Lower lobe of right lung (tissue), 2 donors: ENCODE measurements around the gene HOXB6. TPM values are rescaled to one million over a fixed set of nuclear protein-coding genes. Genes with fewer than 3 reads are reported as not detected.

Source experiments
- ATAC-seq, 2 donors: fragments of 200-7000 bp; cut with Tn5 transposase; one replicate each; pipeline ENCODE4 v1.9.1; 2020 to 2022; ENCODE audit warnings: mild to moderate bottlenecking in 2 of 2, moderate library complexity in 2 of 2
- DNase-seq: peaks from one replicate; pipeline ENCODE4 v3.0.0-alpha.2; 2020
- H3K27ac ChIP-seq: fragments of 200-600 bp; one replicate; pipeline ENCODE4 v1.8.0; 2022
- H3K27me3 ChIP-seq: fragments of 200-600 bp; one replicate; pipeline ENCODE4 v1.8.0; 2022; ENCODE audit warnings: low read depth
- H3K36me3 ChIP-seq: fragments of 200-600 bp; one replicate; pipeline ENCODE4 v1.8.0; 2022; ENCODE audit warnings: mild to moderate bottlenecking
- H3K4me1 ChIP-seq: fragments of 200-600 bp; one replicate; pipeline ENCODE4 v1.8.0; 2022
- H3K4me3 ChIP-seq: fragments of 200-600 bp; one replicate; pipeline ENCODE4 v1.8.0; 2022; ENCODE audit warnings: mild to moderate bottlenecking
- H3K9me3 ChIP-seq: fragments of 200-600 bp; one replicate; pipeline ENCODE4 v1.8.0; 2022
- intact Hi-C: fragments of 100-400 bp; cut with DNase I; formaldehyde crosslinking; loops from one replicate; pipeline ENCODE4 v1.11.0; 2022
- total RNA-seq: library from RNA; stranded (reverse); fragmentation: NEBNext Ultra II Directional; extraction: Animal tissue kit (Norgen Biotek cat#: 25700); gene quantifications from one replicate; pipeline ENCODE4 v1.2.1, GENCODE V29; 2021
- TF ChIP-seq, protein P1 (sequence below): fragments of 200-600 bp; IDR thresholded peaks from one replicate; pipeline ENCODE4 v1.8.0; 2022; ENCODE audit warnings: antibody characterized with exemption, mild to moderate bottlenecking
- donor health status: DM: no; HTN: yes; CAD: no; lungs with severe emphysema.

Gene HOXB6
- total RNA-seq, 1 donor from 2014 or later = 4.4 TPM

DNA sequence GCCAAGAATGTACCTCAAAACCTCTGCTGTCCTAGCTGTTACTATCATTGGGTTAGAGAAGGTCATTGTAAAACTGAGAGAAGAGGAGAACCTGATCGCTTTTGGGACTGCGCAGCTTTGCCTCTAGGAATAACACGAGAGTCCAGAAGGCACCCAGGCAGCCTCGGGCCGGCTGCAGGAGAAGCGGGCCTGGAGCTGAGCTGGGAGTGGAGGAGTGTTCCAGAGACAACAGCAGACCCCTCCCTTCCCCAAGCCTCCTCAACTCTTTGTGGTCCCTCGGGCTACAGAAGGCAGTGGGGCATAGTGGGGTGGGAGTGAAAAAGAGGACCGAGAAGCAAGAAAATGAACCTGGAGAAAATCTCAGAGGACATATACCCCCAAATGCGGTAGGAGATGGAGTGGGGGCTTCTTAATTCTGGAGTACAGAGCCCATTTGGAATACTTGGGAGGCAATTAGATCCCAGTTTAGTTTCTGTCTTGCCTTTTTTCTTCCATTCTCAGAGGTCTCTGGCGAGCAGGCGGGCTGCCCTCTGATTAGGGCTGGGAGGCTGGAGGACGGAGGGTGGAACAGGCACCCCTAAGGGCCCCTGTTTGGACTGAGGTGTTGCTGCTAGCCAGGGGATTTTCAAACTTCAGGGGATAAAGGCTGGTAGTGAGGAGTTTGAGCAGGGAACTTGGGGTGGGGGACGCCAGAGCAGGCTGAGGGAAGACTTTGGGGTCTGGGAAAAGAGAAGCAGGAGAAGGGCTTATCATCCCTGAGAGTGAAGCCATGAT is 46.5 kb downstream of the HOXB6 start:
- intact Hi-C loops = no loop called here
- ATAC-seq (no peak), DNase-seq (no peak)
- Histone ChIP-seq H3K27ac (peak overlapping the region; percentile 60), H3K9me3 (no peaks in the 10 kb centered on the region), H3K27me3 (peaks cover 34% of the 10 kb centered on the region), H3K4me3 (peak overlapping the region; percentile 36), H3K4me1 (peaks cover 23% of the 10 kb centered on the region), H3K36me3 (no peaks in the 10 kb centered on the region)
- TF ChIP-seq, protein P1, sequence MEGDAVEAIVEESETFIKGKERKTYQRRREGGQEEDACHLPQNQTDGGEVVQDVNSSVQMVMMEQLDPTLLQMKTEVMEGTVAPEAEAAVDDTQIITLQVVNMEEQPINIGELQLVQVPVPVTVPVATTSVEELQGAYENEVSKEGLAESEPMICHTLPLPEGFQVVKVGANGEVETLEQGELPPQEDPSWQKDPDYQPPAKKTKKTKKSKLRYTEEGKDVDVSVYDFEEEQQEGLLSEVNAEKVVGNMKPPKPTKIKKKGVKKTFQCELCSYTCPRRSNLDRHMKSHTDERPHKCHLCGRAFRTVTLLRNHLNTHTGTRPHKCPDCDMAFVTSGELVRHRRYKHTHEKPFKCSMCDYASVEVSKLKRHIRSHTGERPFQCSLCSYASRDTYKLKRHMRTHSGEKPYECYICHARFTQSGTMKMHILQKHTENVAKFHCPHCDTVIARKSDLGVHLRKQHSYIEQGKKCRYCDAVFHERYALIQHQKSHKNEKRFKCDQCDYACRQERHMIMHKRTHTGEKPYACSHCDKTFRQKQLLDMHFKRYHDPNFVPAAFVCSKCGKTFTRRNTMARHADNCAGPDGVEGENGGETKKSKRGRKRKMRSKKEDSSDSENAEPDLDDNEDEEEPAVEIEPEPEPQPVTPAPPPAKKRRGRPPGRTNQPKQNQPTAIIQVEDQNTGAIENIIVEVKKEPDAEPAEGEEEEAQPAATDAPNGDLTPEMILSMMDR = no peak

DNA sequence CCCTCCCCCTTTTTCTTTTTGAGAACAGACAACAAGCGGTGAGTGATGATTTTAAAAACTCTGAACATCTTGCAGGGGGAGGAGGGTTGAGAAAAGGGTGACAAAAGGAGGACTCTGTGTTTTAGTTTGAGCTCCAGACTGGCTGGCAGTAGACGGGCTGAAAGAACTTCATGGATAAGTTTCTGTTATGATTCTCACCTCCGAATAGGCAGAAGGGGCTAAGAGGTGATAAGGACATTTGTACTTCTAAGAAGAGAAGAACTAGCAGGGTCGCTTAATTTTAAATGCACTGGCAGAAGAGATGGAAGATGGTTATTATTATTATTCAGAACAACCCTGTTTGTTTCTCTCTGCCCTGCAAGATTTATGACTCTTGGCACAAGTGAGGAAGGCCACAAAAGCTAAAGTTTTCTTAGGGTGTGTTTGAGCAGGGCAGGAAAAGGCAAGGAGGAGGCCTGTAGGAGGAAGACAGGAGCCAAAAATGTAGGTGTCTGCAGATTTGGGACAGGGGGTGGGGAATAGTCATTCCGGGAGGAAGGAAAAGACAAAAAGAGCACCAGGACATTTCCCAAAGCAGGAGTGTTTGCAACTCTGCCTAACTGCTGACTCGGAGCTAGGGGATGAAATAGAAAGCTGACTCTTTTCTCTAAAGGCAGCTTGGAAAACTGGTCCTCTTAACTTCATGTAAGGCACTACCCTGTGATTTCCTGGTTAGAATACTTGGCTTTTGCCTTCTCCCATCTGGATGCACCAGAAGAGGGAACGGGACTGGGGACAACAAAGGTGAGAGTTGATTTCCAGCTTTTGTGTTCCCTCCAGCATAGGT is 48.0 kb downstream of the HOXB6 start:
- peak overlapping the region; percentile 60 for H3K27ac ChIP-seq
- peak overlapping the region; percentile 36 for H3K4me3 ChIP-seq
- TF ChIP-seq, protein P1 = no peak
- no peak for ATAC-seq
- DNase-seq = no peak
- intact Hi-C loops = no loop called here
- no peaks in the 10 kb centered on the region for H3K36me3 ChIP-seq
- H3K27me3 ChIP-seq = peaks cover 36% of the 10 kb centered on the region
- no peaks in the 10 kb centered on the region for H3K9me3 ChIP-seq
- H3K4me1 ChIP-seq = peaks cover 12% of the 10 kb centered on the region

DNA sequence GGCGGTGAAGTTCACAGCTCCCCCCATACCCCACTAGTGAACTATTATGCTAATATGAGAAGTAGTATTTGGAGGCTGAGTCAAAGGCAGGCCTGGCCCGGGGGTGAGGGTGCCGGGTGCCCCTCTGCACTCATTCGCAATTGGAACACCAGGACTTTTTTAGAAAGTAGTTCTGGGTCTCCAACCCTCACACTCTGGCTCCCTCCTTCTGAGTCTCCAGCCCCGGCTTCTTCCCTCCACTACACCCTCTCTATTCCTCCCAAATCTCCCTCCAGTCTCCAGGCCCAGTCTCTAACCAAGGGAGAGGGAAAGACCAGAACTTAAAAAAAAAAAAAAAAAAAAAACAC is 48.6 kb downstream of the HOXB6 start:
- intact Hi-C loops = no loop called here
- H3K4me1 ChIP-seq = peaks cover 6% of the 10 kb centered on the region
- peak overlapping the region; percentile 49 for H3K27ac ChIP-seq
- H3K27me3 ChIP-seq = peaks cover 42% of the 10 kb centered on the region
- peak overlapping the region; percentile 5 for H3K4me3 ChIP-seq
- no peaks in the 10 kb centered on the region for H3K9me3 ChIP-seq
- ATAC-seq (no peak), DNase-seq (no peak)
- TF ChIP-seq, protein P1 = no peak
- H3K36me3 ChIP-seq = no peaks in the 10 kb centered on the region

DNA sequence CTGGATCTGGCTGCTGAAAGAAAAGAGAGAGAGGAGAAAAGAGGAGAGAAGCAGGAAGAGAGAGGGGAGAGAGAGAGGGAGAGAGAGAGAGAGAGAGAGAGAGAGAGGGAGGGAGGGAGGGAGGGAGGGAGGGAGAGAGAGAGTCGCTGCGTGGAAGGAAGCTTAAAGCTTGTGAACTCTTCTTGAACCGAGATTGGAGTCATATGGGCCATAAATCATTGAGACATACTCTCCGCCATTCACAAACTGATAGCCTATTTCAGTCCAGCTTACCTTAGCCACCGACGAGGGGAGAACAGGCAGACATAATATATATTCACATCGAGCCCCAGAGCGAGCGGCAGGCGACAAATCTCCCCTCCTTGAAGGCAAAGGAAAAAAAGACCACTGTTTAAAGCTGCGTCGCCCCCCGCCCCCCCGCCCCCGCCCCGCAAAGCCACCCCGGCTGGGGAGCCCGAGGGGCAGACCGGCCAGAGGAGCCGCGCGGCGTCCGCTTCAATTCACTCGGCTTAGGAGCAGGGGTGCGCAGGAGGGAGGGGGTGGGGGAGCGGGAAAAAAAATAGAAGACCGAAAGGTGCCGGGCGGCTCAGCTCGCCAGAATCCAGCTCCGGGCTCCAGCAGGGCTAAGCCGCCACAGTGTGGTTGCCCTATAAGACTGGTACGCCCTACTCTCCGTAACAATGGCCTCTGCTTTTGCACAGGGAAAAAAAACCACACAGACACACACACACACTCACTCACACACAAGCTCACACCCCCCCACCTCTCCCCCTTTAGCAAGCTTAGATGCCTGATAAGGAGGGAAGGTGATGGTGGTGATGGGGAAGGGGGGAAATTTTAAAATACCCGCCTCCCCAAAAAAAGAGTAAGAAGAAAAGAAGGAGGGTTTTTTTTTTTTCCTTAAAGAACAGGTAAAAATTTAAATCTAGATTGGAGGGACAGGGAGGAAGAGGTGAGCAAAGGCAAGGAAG is 49.2 kb downstream of the HOXB6 start:
- DNase-seq (no peak), ATAC-seq (no peak)
- Histone ChIP-seq H3K36me3 (no peaks in the 10 kb centered on the region), H3K27ac (peak overlapping the region; percentile 75), H3K27me3 (peaks cover 48% of the 10 kb centered on the region), H3K4me1 (peaks cover 6% of the 10 kb centered on the region), H3K4me3 (peak overlapping the region; percentile 43), H3K9me3 (no peaks in the 10 kb centered on the region)
- TF ChIP-seq, protein P1 = no peak
- intact Hi-C loops = no loop called here
